ENCODE measurements around the gene ITK. TPM values are rescaled to one million over a fixed set of nuclear protein-coding genes. Genes with fewer than 3 reads are reported as not detected.

ITK gene
- total and polyA plus RNA-seq, 4 donors = 0.35 to 1.5 (median 0.43) TPM

DNA sequence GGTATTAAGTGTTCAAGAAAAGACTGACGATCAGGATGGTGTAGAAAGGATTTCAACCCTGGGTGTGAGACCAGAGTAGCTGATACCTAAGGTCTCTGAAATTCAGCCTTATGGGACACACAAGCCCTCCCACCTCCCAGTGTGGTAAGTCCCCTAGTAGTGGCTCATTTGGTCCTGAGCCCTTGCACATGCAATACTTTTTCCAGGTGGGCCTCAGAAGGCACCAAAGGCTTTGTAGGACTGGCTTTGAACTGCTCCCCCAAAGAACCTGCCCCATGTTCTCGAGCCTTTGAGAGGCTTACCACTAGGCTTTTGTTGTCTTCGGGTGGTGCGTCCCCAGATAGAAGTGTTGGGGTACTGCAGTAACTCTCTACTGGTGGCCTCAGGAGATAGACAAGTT lies 15.4 kb upstream of the ITK start:
- no peak overlapping the region for H3K4me3 ChIP-seq (ENCODE audit: low read depth in 1 of 3, low read length in 3 of 3)
- H3K27ac ChIP-seq (ENCODE audit: low read depth in 1 of 2, low read length in 2 of 2) = no peak overlapping the region
- WGBS = 85% methylated on average over 4 of the region's 4 CpGs

More for the DNA sequence above, 15.4 kb upstream of the ITK start:
- TF ChIP-seq CTCF (IDR thresholded peaks at IDR 0.05; ENCODE audit: low read depth, low read length, missing input control) (no peak), FOXA2 (IDR thresholded peaks at IDR 0.05) (no peak), TAF1 (conservative IDR thresholded peaks at IDR 0.05) (no peak), JUND (IDR thresholded peaks at IDR 0.05) (no peak), MAX (IDR thresholded peaks at IDR 0.05) (no peak), RXRA (IDR thresholded peaks at IDR 0.05) (no peak), HNF4A (conservative IDR thresholded peaks at IDR 0.05) (no peak), GABPA (IDR thresholded peaks at IDR 0.05 in 1 of 2, conservative IDR thresholded peaks at IDR 0.05 in 1 of 2) (no peak), RAD21 (IDR thresholded peaks at IDR 0.05) (no peak), SP1 (IDR thresholded peaks at IDR 0.05) (no peak), HNF4G (IDR thresholded peaks at IDR 0.05) (no peak), NR2F2 (IDR thresholded peaks at IDR 0.05) (no peak), EGR1 (IDR thresholded peaks at IDR 0.05; ENCODE audit: low read depth in 2 of 2) (no peak), YY1 (IDR thresholded peaks at IDR 0.05) (no peak), FOXA1 (IDR thresholded peaks at IDR 0.05) (no peak)
- TF ChIP-seq, protein P1, sequence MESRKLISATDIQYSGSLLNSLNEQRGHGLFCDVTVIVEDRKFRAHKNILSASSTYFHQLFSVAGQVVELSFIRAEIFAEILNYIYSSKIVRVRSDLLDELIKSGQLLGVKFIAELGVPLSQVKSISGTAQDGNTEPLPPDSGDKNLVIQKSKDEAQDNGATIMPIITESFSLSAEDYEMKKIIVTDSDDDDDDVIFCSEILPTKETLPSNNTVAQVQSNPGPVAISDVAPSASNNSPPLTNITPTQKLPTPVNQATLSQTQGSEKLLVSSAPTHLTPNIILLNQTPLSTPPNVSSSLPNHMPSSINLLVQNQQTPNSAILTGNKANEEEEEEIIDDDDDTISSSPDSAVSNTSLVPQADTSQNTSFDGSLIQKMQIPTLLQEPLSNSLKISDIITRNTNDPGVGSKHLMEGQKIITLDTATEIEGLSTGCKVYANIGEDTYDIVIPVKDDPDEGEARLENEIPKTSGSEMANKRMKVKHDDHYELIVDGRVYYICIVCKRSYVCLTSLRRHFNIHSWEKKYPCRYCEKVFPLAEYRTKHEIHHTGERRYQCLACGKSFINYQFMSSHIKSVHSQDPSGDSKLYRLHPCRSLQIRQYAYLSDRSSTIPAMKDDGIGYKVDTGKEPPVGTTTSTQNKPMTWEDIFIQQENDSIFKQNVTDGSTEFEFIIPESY (IDR thresholded peaks at IDR 0.05) = no peak
- TF ChIP-seq, protein P2, sequence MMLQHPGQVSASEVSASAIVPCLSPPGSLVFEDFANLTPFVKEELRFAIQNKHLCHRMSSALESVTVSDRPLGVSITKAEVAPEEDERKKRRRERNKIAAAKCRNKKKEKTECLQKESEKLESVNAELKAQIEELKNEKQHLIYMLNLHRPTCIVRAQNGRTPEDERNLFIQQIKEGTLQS (IDR thresholded peaks at IDR 0.05) = no peak
- TF ChIP-seq, protein P3, sequence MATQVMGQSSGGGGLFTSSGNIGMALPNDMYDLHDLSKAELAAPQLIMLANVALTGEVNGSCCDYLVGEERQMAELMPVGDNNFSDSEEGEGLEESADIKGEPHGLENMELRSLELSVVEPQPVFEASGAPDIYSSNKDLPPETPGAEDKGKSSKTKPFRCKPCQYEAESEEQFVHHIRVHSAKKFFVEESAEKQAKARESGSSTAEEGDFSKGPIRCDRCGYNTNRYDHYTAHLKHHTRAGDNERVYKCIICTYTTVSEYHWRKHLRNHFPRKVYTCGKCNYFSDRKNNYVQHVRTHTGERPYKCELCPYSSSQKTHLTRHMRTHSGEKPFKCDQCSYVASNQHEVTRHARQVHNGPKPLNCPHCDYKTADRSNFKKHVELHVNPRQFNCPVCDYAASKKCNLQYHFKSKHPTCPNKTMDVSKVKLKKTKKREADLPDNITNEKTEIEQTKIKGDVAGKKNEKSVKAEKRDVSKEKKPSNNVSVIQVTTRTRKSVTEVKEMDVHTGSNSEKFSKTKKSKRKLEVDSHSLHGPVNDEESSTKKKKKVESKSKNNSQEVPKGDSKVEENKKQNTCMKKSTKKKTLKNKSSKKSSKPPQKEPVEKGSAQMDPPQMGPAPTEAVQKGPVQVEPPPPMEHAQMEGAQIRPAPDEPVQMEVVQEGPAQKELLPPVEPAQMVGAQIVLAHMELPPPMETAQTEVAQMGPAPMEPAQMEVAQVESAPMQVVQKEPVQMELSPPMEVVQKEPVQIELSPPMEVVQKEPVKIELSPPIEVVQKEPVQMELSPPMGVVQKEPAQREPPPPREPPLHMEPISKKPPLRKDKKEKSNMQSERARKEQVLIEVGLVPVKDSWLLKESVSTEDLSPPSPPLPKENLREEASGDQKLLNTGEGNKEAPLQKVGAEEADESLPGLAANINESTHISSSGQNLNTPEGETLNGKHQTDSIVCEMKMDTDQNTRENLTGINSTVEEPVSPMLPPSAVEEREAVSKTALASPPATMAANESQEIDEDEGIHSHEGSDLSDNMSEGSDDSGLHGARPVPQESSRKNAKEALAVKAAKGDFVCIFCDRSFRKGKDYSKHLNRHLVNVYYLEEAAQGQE (IDR thresholded peaks at IDR 0.05) = no peak
- Histone ChIP-seq H3K9ac (ENCODE audit: low read depth in 1 of 2, low read length in 2 of 2) (no peak overlapping the region), H3K9me3 (ENCODE audit: control insufficient read depth in 4 of 4, low read length in 3 of 4) (no peaks in the 10 kb centered on the region), H3K4me1 (ENCODE audit: control insufficient read depth in 4 of 4, insufficient read depth in 4 of 4, low read length in 3 of 4) (no peaks in the 10 kb centered on the region), H3K27me3 (ENCODE audit: control insufficient read depth in 4 of 4, insufficient read depth in 4 of 4, low read length in 3 of 4) (peaks cover 0 to 12% (median 2%) of the 10 kb centered on the region in 4 donors), H3K36me3 (ENCODE audit: control insufficient read depth in 4 of 4, insufficient read depth in 3 of 4, low read depth in 1 of 4, low read length in 3 of 4) (no peaks in the 10 kb centered on the region)
- no peak for DNase-seq (ENCODE audit: low spot score)
